SK-N-MC (cell line): ENCODE results near the gene SLC25A42.
"Not testable (repeated sequence)": the region's sequence is repeated elsewhere in the genome, so short reads cannot be mapped to it uniquely, and the experiment has no call there.

Experiments
- EZH2 ChIP-seq: fragments of 200-600 bp; sonication (generic); IDR thresholded peaks from one replicate; pipeline ENCODE4 v1.6.1; 2017; ENCODE audit warnings: antibody characterized with exemption
- POLR2AphosphoS5 ChIP-seq: IDR thresholded peaks from 2 replicates; pipeline ENCODE4 v1.6.1; 2012; ENCODE audit warnings: mild to moderate bottlenecking, low read depth, low read length, borderline replicate concordance

DNA sequence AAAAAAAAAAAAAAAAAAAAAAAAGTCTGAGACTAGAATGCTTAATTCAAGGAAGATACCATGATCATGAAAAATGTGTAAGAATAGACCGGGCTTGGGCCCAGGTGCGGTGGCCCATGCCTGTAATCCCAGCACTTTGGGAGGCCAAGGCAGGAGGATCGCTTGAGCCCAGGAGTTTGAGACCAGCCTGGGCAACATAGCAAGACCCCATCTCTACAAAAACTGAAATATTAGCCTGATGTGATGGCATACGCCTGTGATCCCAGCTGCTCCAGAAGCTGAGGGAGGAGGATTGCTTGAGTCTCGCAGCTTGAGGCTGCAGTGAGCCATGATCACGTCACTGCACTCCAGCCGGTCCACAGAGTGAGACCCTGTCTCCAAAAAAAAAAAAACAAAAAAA is 43.1 kb downstream of the SLC25A42 start:
- TF ChIP-seq POLR2AphosphoS5, EZH2: not testable (repeated sequence)
